Immature natural killer cell (primary cell): Measurements from ENCODE around the gene DACH1. TPM values are rescaled to one million over a fixed set of nuclear protein-coding genes. Genes with fewer than 3 reads are reported as not detected.

Source experiments
- DNase-seq, 3 donors: peaks; one replicate each; pipeline ENCODE4 v3.0.0; 2022; ENCODE audit warnings: mixed read lengths in 1 of 3
- H3K27ac Mint-ChIP-seq, 6 donors: one replicate each; pipeline ENCODE4 v1.8.0; 2020; ENCODE audit warnings: mixed read lengths in 6 of 6, mild to moderate bottlenecking in 5 of 6, inconsistent platforms in 4 of 6, moderate library complexity in 3 of 6
- H3K27me3 Mint-ChIP-seq, 3 donors: one replicate each; pipeline ENCODE4 v1.8.0; 2020 to 2021; ENCODE audit warnings: low read depth in 3 of 3, mild to moderate bottlenecking in 3 of 3, mixed read lengths in 3 of 3, moderate library complexity in 3 of 3, inconsistent platforms in 1 of 3
- H3K36me3 Mint-ChIP-seq, 3 donors: one replicate each; pipeline ENCODE4 v1.8.0; 2020; ENCODE audit warnings: mixed read lengths in 3 of 3, inconsistent platforms in 2 of 3, mild to moderate bottlenecking in 2 of 3
- H3K4me1 Mint-ChIP-seq, 2 donors: one replicate each; pipeline ENCODE4 v1.8.0; 2020; ENCODE audit warnings: inconsistent platforms in 2 of 2, mild to moderate bottlenecking in 2 of 2, mixed read lengths in 2 of 2, moderate library complexity in 1 of 2
- H3K4me3 Mint-ChIP-seq, 5 donors: one replicate each; pipeline ENCODE4 v1.8.0; 2020; ENCODE audit warnings: mild to moderate bottlenecking in 5 of 5, mixed read lengths in 5 of 5, inconsistent platforms in 3 of 5, moderate library complexity in 3 of 5
- H3K9me3 Mint-ChIP-seq, 6 donors: one replicate each; pipeline ENCODE4 v1.8.0; 2020; ENCODE audit warnings: mild to moderate bottlenecking in 6 of 6, mixed read lengths in 6 of 6, inconsistent platforms in 4 of 6, moderate library complexity in 3 of 6
- polyA plus RNA-seq, 3 donors: library from polyadenylated mRNA; unstranded; fragments of 300-500 nt; fragmentation: Illumina TruSeq; gene quantifications; one replicate each; pipeline ENCODE4 v1.2.3, GENCODE V29; 2021

DACH1 gene
- polyA plus RNA-seq, 3 donors from 2014 or later: 0.08 to 0.72 (median 0.32) TPM

DNA sequence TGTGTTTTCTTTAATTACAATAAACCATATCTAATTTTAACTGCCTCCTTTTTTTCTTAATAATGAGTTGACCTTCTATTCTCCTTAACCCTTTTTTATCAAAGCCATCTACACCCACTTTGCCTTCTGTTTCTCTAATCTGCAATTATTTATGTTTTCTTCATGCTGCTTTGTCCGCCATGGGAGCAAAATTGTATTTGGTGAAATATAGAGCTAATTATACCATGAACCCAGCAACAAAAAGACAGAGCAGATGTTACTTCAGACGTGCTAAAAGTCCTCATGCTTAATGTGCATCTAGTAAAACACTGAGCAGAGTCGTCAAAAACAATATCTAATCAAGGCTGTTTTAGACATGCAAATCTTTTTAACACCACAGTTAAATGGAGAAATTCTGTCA is 264.7 kb downstream of the DACH1 start:
- no peak for DNase-seq
- H3K27ac Mint-ChIP-seq: no peak overlapping the region
- no peaks in the 10 kb centered on the region for H3K4me1 Mint-ChIP-seq
- no peaks in the 10 kb centered on the region for H3K36me3 Mint-ChIP-seq
- H3K9me3 Mint-ChIP-seq: peaks cover 2 to 11% (median 4%) of the 10 kb centered on the region in 6 donors
- no peak overlapping the region for H3K4me3 Mint-ChIP-seq
- peaks cover 0 to 4% (median 0%) of the 10 kb centered on the region in 3 donors for H3K27me3 Mint-ChIP-seq

DNA sequence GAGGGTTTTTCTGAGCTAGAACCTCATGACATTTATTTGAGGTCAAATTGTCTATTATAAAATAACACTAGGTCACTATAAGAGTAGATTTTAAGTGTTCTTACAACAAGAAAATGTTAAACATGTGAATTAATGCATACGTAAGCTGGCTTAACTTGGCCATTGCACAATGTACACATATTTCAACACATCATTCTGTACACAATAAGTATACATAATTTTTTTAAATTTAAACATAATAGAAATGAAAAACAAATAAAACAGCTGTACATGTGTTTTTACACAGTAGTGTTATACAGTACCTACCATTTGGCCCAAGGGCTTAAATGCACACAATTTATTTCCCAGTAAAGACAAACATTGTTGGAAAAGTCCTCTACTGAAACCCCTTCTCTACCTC is 269.9 kb downstream of the DACH1 start:
- H3K4me1 Mint-ChIP-seq: no peaks in the 10 kb centered on the region
- peaks cover 0 to 3% (median 0%) of the 10 kb centered on the region in 3 donors for H3K36me3 Mint-ChIP-seq
- no peak for DNase-seq
- H3K27me3 Mint-ChIP-seq: peaks cover 0 to 4% (median 3%) of the 10 kb centered on the region in 3 donors
- H3K4me3 Mint-ChIP-seq: no peak overlapping the region
- H3K27ac Mint-ChIP-seq: no peak overlapping the region
- H3K9me3 Mint-ChIP-seq: peaks cover 0 to 21% (median 2%) of the 10 kb centered on the region in 6 donors

DNA sequence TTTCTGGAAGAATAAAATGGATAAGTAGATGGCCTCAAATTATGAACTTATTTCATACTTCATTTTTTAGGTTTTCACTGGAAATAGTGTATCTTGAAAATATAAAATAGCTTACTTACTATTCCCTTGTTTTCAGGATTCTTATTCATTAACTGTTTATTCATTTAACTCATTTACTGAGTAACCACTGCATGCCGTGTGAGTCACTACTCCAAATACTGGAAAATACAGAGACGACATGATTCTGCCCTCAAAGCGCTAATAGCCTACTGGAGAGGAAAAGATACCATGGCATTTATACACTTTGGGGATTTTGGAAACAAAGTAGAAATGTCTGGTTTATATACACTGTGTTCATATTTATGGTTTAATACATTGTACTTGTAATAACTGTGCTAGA is 270.9 kb downstream of the DACH1 start:
- Mint-ChIP-seq H3K27ac (no peak overlapping the region), H3K27me3 (peaks cover 0 to 3% (median 3%) of the 10 kb centered on the region in 3 donors), H3K4me1 (no peaks in the 10 kb centered on the region), H3K36me3 (peaks cover 0 to 3% (median 0%) of the 10 kb centered on the region in 3 donors), H3K9me3 (peaks cover 2 to 27% (median 4%) of the 10 kb centered on the region in 6 donors), H3K4me3 (no peak overlapping the region)
- no peak for DNase-seq

DNA sequence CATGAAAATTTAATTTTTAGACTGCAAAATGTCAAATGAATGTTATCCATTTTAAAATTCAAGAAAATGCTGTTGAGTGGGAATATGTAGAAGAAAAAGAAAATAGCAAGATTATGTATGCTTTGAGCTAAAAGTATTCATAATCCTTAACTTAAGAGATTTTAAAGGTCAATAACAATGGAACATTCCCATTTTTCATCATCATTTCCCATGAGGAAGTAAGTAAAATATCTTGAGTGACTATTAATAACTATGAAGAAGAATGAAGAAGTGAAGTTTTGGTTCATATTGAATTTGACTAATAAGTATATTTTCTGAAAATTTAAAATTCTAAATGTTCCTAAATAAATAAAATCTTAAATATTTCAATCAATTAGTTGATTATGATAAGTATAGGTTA is 273.4 kb downstream of the DACH1 start:
- DNase-seq: no peak
- Mint-ChIP-seq H3K4me3 (no peak overlapping the region), H3K9me3 (peaks cover 2 to 30% (median 3%) of the 10 kb centered on the region in 6 donors), H3K27me3 (peaks cover 0 to 3% (median 3%) of the 10 kb centered on the region in 3 donors), H3K36me3 (peaks cover 0 to 3% (median 0%) of the 10 kb centered on the region in 3 donors), H3K27ac (no peak overlapping the region), H3K4me1 (no peaks in the 10 kb centered on the region)

DNA sequence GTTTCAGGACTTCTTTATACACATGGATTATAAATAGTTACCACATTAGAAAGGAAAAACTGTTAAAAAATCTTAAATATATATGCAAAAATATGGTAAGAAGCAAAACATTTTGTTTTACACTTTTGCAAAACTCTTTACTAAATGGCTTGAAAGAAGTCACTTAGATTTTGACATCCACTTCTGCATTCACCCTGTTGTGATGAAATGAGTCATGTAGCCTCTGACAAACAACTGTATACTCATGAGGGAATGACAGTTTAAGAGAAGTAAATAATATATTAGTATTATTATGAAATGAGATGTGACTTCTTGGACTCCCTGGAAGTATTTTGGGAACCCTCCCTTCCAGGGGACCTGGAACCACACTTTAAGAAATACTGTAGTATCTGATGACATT is 275.6 kb downstream of the DACH1 start:
- no peak overlapping the region for H3K27ac Mint-ChIP-seq
- peaks cover 0 to 33% (median 3%) of the 10 kb centered on the region in 6 donors for H3K9me3 Mint-ChIP-seq
- H3K27me3 Mint-ChIP-seq: peaks cover 0 to 3% (median 0%) of the 10 kb centered on the region in 3 donors
- H3K36me3 Mint-ChIP-seq: peaks cover 0 to 3% (median 0%) of the 10 kb centered on the region in 3 donors
- no peak for DNase-seq
- no peak overlapping the region for H3K4me3 Mint-ChIP-seq
- H3K4me1 Mint-ChIP-seq: no peaks in the 10 kb centered on the region

DNA sequence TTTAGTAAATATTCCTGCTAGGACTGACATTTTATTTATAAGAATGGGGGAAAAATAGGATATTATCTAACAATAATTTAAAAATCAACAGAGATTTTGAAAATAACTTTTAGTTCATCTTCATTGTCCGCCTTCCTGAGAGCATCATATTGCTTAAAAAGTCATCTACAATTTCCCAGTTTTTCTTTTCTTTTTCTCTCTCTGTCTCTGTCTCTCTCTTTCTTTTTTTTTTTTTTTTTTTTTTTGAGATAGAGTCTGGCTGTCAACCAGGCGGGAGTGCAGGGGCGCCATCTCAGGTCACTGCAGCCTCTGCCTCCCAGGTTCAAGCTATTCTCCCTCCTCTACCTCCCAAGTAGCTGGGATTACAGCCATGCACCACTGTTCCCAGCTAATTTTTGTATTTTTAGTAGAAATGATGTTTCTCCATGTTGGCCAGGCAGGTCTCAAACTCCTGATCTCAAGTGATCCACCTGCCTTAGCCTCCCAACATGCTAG is 276.3 kb downstream of the DACH1 start:
- Mint-ChIP-seq H3K36me3 (peaks cover 0 to 3% (median 0%) of the 10 kb centered on the region in 3 donors), H3K4me1 (no peaks in the 10 kb centered on the region)
- no peak for DNase-seq

DNA sequence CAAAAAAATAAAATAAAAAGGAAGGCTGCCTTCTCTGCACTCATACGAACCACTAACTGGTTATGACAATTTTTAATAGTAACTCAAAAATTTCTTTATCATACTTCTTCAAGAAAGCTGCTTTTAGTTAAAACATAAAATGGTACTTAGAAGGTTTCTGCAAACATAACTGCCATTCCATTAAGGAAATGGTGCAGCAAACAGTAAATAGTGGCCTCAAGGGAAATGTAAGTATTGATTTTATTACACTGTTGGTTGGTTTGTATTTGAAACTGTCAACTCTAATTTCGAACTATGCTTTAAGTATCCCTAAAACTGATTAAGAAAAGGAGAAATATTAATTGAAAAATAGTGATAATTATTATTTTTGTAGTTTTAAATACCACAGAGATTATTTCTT is 278.0 kb downstream of the DACH1 start:
- H3K27me3 Mint-ChIP-seq: no peaks in the 10 kb centered on the region
- H3K4me3 Mint-ChIP-seq: no peak overlapping the region
- H3K9me3 Mint-ChIP-seq: peaks cover 0 to 33% (median 3%) of the 10 kb centered on the region in 6 donors
- H3K27ac Mint-ChIP-seq: no peak overlapping the region
- peaks cover 0 to 3% (median 0%) of the 10 kb centered on the region in 3 donors for H3K36me3 Mint-ChIP-seq
- no peaks in the 10 kb centered on the region for H3K4me1 Mint-ChIP-seq
- DNase-seq: no peak

More for the DNA sequence above, 276.3 kb downstream of the DACH1 start:
- H3K4me3 Mint-ChIP-seq: no peak overlapping the region
- peaks cover 0 to 32% (median 3%) of the 10 kb centered on the region in 6 donors for H3K9me3 Mint-ChIP-seq
- H3K27me3 Mint-ChIP-seq: peaks cover 0 to 2% (median 0%) of the 10 kb centered on the region in 3 donors
- no peak overlapping the region for H3K27ac Mint-ChIP-seq

DNA sequence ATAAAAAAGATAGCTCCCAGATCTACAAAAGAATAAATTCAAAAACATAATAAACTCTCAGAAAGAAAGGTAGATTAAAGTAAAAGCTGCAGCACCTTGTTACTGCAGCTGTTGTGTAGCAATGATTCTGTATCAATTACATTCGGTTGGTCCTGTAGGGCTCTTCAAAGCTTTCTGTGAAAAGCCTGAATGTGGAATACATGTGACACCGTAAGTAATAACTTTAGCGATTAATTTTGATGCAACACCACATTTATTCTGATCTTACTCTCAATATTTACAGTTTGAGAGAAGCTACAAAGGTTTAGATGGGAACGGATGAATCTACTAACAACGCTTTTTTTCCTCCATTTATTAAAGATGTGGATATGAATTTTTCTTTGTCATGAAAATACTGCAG is 279.2 kb downstream of the DACH1 start:
- H3K4me3 Mint-ChIP-seq: no peak overlapping the region
- no peaks in the 10 kb centered on the region for H3K27me3 Mint-ChIP-seq
- peaks cover 0 to 33% (median 4%) of the 10 kb centered on the region in 6 donors for H3K9me3 Mint-ChIP-seq
- peaks cover 0 to 2% (median 0%) of the 10 kb centered on the region in 3 donors for H3K36me3 Mint-ChIP-seq
- no peaks in the 10 kb centered on the region for H3K4me1 Mint-ChIP-seq
- DNase-seq: no peak
- no peak overlapping the region for H3K27ac Mint-ChIP-seq

DNA sequence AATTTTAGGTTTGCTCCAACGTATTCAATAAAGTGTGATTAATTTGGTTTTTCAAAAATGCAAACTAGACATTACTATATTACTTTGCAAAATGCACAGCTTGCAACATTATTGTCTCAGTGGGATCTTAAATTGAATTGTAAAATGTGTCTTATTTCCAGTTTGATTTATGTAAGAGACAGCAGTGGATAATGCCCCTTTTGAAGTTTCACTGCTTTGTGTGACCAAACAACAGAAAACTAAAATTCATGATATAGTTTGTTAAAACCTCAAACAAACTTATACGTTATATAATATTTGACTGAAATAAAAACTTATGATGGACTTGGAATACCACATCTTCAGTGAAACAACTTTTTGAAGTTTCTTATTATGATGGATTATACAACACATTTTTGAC is 279.8 kb downstream of the DACH1 start:
- no peak overlapping the region for H3K4me3 Mint-ChIP-seq
- no peaks in the 10 kb centered on the region for H3K36me3 Mint-ChIP-seq
- H3K9me3 Mint-ChIP-seq: peaks cover 0 to 30% (median 3%) of the 10 kb centered on the region in 6 donors
- no peaks in the 10 kb centered on the region for H3K4me1 Mint-ChIP-seq
- DNase-seq: no peak
- no peak overlapping the region for H3K27ac Mint-ChIP-seq
- no peaks in the 10 kb centered on the region for H3K27me3 Mint-ChIP-seq

DNA sequence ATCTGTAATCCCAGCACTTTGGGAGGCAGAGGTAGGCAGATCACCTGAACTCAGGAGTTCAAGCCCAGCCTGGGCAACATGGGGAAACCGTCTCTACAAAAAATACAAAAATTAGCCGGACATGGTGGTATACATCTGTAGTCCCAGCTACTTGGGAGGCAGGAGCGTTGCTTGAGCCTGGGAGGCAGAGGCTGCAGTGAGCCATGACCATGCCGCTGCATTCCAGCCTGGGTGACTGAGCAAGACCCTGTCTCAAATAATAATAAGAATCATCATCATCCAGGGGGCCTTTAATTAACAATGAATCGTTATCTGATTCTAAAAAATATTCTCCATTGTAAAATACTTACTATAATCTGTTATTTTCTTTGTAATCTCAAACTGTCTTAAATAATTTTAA is 283.4 kb downstream of the DACH1 start:
- Mint-ChIP-seq H3K9me3 (peaks cover 0 to 30% (median 3%) of the 10 kb centered on the region in 6 donors), H3K27ac (no peak overlapping the region), H3K4me1 (no peaks in the 10 kb centered on the region), H3K4me3 (no peak overlapping the region), H3K27me3 (no peaks in the 10 kb centered on the region), H3K36me3 (no peaks in the 10 kb centered on the region)
- DNase-seq: no peak

DNA sequence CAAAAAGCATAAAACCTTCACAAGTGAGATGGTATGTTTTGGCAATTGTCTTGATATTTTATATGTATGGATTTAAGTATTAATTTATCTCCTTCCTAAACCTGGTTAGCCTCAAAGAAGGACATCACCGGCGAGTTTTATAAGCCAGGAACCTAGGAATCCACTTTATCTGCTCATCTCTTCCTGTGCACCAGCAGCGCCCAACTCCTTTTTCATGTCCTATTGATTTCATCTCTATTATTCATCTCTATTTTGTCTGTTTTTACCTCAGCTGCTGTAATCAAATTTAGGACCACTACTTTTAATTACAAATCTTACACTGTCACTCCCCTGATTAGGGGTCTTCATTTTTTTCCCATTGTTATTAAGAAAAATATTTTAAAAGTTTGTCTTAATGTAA is 286.4 kb downstream of the DACH1 start:
- DNase-seq: no peak
- Mint-ChIP-seq H3K4me3 (no peak overlapping the region), H3K27me3 (no peaks in the 10 kb centered on the region), H3K36me3 (no peaks in the 10 kb centered on the region), H3K4me1 (no peaks in the 10 kb centered on the region), H3K27ac (no peak overlapping the region), H3K9me3 (peaks cover 0 to 20% (median 4%) of the 10 kb centered on the region in 6 donors)

DNA sequence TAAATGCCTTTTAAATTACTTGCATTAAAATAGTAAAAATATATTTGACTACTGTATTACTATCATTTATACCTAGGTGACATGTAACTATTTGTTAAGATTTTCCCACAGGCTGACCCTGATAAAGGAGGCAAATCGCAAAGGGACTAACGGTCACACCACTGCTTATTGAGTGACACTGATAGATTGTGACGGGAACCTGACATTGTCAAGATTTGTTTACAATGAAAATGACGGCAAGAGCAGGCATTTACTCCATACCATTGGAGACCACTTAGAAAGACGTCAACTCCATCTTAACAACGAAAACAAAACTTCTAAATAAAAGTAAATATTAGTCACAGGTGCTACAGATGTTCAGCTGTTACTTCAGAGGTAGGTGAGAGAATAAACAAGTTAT is 289.0 kb downstream of the DACH1 start:
- Mint-ChIP-seq H3K4me3 (no peak overlapping the region), H3K36me3 (no peaks in the 10 kb centered on the region), H3K27me3 (no peaks in the 10 kb centered on the region), H3K9me3 (peaks cover 0 to 17% (median 4%) of the 10 kb centered on the region in 6 donors), H3K27ac (no peak overlapping the region), H3K4me1 (no peaks in the 10 kb centered on the region)
- DNase-seq: no peak

DNA sequence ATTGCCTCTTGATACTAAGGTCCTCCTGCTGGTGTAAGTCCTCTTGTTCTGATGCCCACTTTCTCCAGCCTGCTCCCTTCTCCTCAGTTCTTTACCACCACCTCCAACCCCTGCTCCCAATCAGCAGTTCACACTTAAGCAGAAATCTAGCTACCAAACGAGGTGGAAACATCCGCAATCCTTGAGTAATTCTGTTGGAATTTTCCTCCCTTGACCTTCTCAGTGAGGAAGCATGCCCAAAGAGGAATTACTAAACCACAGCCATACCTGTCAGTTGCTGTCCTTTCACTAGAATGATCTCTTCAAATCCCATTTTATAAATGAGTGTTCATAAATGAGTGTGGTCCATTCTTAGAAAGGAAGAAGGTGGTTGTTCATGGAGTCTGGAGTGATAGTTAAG is 289.9 kb downstream of the DACH1 start:
- Mint-ChIP-seq H3K4me3 (no peak overlapping the region), H3K36me3 (no peaks in the 10 kb centered on the region), H3K9me3 (peaks cover 0 to 22% (median 4%) of the 10 kb centered on the region in 6 donors), H3K4me1 (no peaks in the 10 kb centered on the region), H3K27ac (no peak overlapping the region), H3K27me3 (no peaks in the 10 kb centered on the region)
- DNase-seq: no peak

DNA sequence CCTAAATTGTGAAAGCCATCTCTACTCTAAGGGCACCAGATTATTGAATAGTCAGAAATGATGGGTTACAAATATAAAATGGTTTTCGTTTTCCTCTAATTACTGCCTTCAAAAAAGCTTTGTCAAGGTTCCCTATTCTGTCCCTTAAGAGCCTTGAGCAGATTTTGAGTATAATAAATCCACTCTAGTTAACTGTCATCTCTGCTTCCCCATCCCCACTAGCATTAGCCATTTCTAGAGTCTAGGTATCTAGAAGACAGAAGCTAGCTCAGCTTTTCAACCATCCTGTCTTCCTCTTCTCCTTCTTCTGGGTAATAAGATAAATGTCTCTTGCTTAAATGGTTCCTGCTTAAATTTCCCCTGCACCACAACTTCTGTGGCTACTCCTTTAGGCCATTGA is 290.4 kb downstream of the DACH1 start:
- no peaks in the 10 kb centered on the region for H3K27me3 Mint-ChIP-seq
- H3K4me3 Mint-ChIP-seq: no peak overlapping the region
- H3K9me3 Mint-ChIP-seq: peaks cover 0 to 18% (median 4%) of the 10 kb centered on the region in 6 donors
- H3K4me1 Mint-ChIP-seq: no peaks in the 10 kb centered on the region
- H3K36me3 Mint-ChIP-seq: no peaks in the 10 kb centered on the region
- no peak overlapping the region for H3K27ac Mint-ChIP-seq
- DNase-seq: no peak

DNA sequence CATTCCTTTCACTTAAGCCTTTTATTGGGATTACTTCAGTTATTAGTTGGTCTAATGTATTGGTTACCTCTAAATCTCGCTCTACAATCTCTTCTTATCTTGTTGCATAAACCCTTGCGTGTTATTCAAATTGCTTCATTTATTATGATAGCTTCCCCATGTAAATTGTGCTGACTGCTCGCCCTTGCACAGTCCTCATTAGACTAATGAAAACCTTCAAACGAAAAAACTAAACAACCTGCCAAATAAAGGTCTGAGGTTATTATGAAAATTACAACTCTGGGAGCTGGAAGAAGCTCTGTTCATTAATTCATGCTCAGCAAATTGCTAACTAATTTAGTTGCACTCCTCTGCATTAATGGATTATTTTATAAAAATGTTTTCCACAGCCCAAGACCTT is 320.1 kb downstream of the DACH1 start:
- Mint-ChIP-seq H3K4me1 (no peaks in the 10 kb centered on the region), H3K9me3 (peaks cover 0 to 18% (median 6%) of the 10 kb centered on the region in 6 donors), H3K27ac (no peak overlapping the region)

More for the DNA sequence above, 320.1 kb downstream of the DACH1 start:
- no peaks in the 10 kb centered on the region for H3K36me3 Mint-ChIP-seq
- DNase-seq: no peak
- no peak overlapping the region for H3K4me3 Mint-ChIP-seq
- H3K27me3 Mint-ChIP-seq: no peaks in the 10 kb centered on the region
